HepG2 (cell line): ENCODE results near the gene ZSWIM9. TPM values are rescaled to one million over a fixed set of nuclear protein-coding genes. Genes with fewer than 3 reads are reported as not detected.

Experiments
- EED ChIP-seq: sonication (generic); formaldehyde crosslinking; IDR thresholded peaks from 2 replicates; pipeline ENCODE4 v1.5.0; 2020; ENCODE audit warnings: mild to moderate bottlenecking, missing genetic modification reagents
- FOXM1 ChIP-seq: sonication (generic); formaldehyde crosslinking; IDR thresholded peaks from 2 replicates; pipeline ENCODE4 v1.5.0; 2020; ENCODE audit warnings: missing genetic modification reagents
- NCOA1 ChIP-seq: sonication (generic); formaldehyde crosslinking; IDR thresholded peaks from 2 replicates; pipeline ENCODE4 v1.9.0; 2021; ENCODE audit warnings: missing genetic modification reagents
- NFE2L1 ChIP-seq: sonication (generic); formaldehyde crosslinking; IDR thresholded peaks from 2 replicates; pipeline ENCODE4 v1.4.0; 2020; ENCODE audit warnings: missing genetic modification reagents, mild to moderate bottlenecking, borderline replicate concordance
- PAF1 ChIP-seq: IDR thresholded peaks from 2 replicates; pipeline ENCODE4 v1.6.1; 2016; ENCODE audit warnings: missing genetic modification reagents, missing compliant biosample characterization
- POGK ChIP-seq: sonication (generic); formaldehyde crosslinking; conservative IDR thresholded peaks from 2 replicates; pipeline ENCODE4 v1.8.0; 2022; ENCODE audit warnings: mild to moderate bottlenecking, moderate library complexity, missing genetic modification reagents
- SNAPC5 ChIP-seq: sonication (generic); formaldehyde crosslinking; IDR thresholded peaks from 2 replicates; pipeline ENCODE4 v1.8.1; 2023; ENCODE audit warnings: mild to moderate bottlenecking, missing genetic modification reagents, borderline replicate concordance
- SP4 ChIP-seq: sonication (generic); formaldehyde crosslinking; IDR thresholded peaks from 2 replicates; pipeline ENCODE4 v1.8.1; 2023; ENCODE audit warnings: mild to moderate bottlenecking, missing genetic modification reagents
- ZFP1 ChIP-seq: IDR thresholded peaks from 2 replicates; pipeline ENCODE4 v1.6.1; 2016
- ZFP36L1 ChIP-seq: sonication (generic); formaldehyde crosslinking; IDR thresholded peaks from 2 replicates; pipeline ENCODE4 v1.8.0; 2022; ENCODE audit warnings: mild to moderate bottlenecking, missing genetic modification reagents, moderate library complexity
- ZMYM4 ChIP-seq: sonication (generic); formaldehyde crosslinking; IDR thresholded peaks from 2 replicates; pipeline ENCODE4 v1.8.1; 2023; ENCODE audit warnings: mild to moderate bottlenecking, missing genetic modification reagents
- ZNF136 ChIP-seq: sonication (generic); formaldehyde crosslinking; IDR thresholded peaks from 2 replicates; pipeline ENCODE4 v1.8.1; 2022; ENCODE audit warnings: low read depth, mild to moderate bottlenecking, moderate library complexity, missing genetic modification reagents
- ZNF230 ChIP-seq: sonication (generic); formaldehyde crosslinking; IDR thresholded peaks from 2 replicates; pipeline ENCODE4 v1.4.0; 2020; ENCODE audit warnings: mild to moderate bottlenecking, missing genetic modification reagents
- ZNF280B ChIP-seq: sonication (generic); formaldehyde crosslinking; IDR thresholded peaks from 2 replicates; pipeline ENCODE4 v1.5.0; 2020; ENCODE audit warnings: missing genetic modification reagents, mild to moderate bottlenecking, borderline replicate concordance
- ZNF367 ChIP-seq: sonication (generic); formaldehyde crosslinking; IDR thresholded peaks from 2 replicates; pipeline ENCODE4 v1.4.0; 2020; ENCODE audit warnings: missing genetic modification reagents, borderline replicate concordance
- ZNF629 ChIP-seq: sonication (generic); formaldehyde crosslinking; conservative IDR thresholded peaks from 2 replicates; pipeline ENCODE4 v1.5.0; 2020; ENCODE audit warnings: missing genetic modification reagents
- ZNF639 ChIP-seq: conservative IDR thresholded peaks from 2 replicates; pipeline ENCODE4 v1.6.1; 2018; ENCODE audit warnings: missing genetic modification reagents
- ZNF687 ChIP-seq: sonication (generic); formaldehyde crosslinking; IDR thresholded peaks from 2 replicates; pipeline ENCODE4 v1.5.1; 2020; ENCODE audit warnings: mild to moderate bottlenecking, missing genetic modification reagents, moderate library complexity
- ZNF776 ChIP-seq: sonication (generic); formaldehyde crosslinking; IDR thresholded peaks from 2 replicates; pipeline ENCODE4 v1.4.0; 2020; ENCODE audit warnings: mild to moderate bottlenecking, missing genetic modification reagents
- ZNF792 ChIP-seq: IDR thresholded peaks from 2 replicates; pipeline ENCODE4 v1.6.1; 2016
- polyA plus RNA-seq, 8 experiments: library from polyadenylated mRNA; depleted of rRNA in 3 of 8; stranded (reverse) in 7 of 8; unstranded in 1 of 8; fragments of >200 nt; fragmentation: Illumina TruSeq in 4 of 8; extraction: Trizol in 4 of 8; gene quantifications; 2 replicates each; pipeline versions ENCODE4 v1.2.1 to v1.2.3, GENCODE V29; 2011 to 2016; ENCODE audit warnings: low read depth in 4 of 8, missing spikeins in 1 of 8, mixed read lengths in 1 of 8; ENCODE audit not compliant: insufficient read depth in 1 of 8
- total RNA-seq, 5 experiments: library from RNA; depleted of rRNA; stranded (reverse); fragments of >200 nt; fragmentation: Illumina TruSeq; extraction: Trizol; gene quantifications; 2 replicates each; pipeline ENCODE4 v1.2.3, GENCODE V29; 2016; ENCODE audit warnings: low read depth in 1 of 5

The ZSWIM9 gene
- total and polyA plus RNA-seq, 2 of the 13 experiments (the other 11 are each of a cell fraction or from before 2014, with no cell fraction given) = 0.18 to 1.1 TPM

- TF ChIP-seq PAF1 (CRISPR knock-in tag) (no peak), ZNF792 (CRISPR knock-in tag) (peak; percentile 73; the same call in 1 of the 2 replicates), POGK (CRISPR knock-in tag) (peak; percentile 87), ZFP36L1 (CRISPR knock-in tag) (peak; percentile 80; the same call in 1 of the 2 replicates), ZNF367 (CRISPR knock-in tag) (0 out of 2 replicates have a peak, but pooled peaks have one; percentile 16), FOXM1 (no peak), ZNF280B (CRISPR knock-in tag) (peak; percentile 84; the same call in 1 of the 2 replicates), NFE2L1 (CRISPR knock-in tag) (peak; percentile 82; the same call in 1 of the 2 replicates), ZNF687 (CRISPR knock-in tag) (peak; percentile 86), ZNF136 (CRISPR knock-in tag) (0 out of 2 replicates have a peak, but pooled peaks have one; percentile 10), ZNF776 (CRISPR knock-in tag) (no peak; the same call in 1 of the 2 replicates), ZMYM4 (CRISPR knock-in tag) (peak; percentile 75), ZFP1 (0 out of 2 replicates have a peak, but pooled peaks have one; percentile 41), NCOA1 (CRISPR knock-in tag) (no peak), SP4 (CRISPR knock-in tag) (peak; percentile 97), EED (CRISPR knock-in tag) (peak; percentile 77), SNAPC5 (0 out of 2 replicates have a peak, but pooled peaks have one; percentile 51), ZNF230 (CRISPR knock-in tag) (peak; percentile 95), ZNF629 (no peak), ZNF639 (CRISPR knock-in tag) (peak; percentile 42; the same call in 1 of the 2 replicates)
Measured at GRCh38 chr19:48169939-48170803, at the start of gene ZSWIM9, which contains the start of gene LIG1 (continued).
